Activated naive CD4-positive, alpha-beta T cell treated with anti-CD3 and anti-CD28 coated beads, Interleukin-2, amount 50 U/mL, for 24 hours (primary cell): ENCODE data around the gene IRF5.
"Not testable (repeated sequence)": the region's sequence is repeated elsewhere in the genome, so short reads cannot be mapped to it uniquely, and the experiment has no call there.

ENCODE experiments used
- H3K27ac Mint-ChIP-seq: one replicate; pipeline ENCODE4 v1.8.0; 2021; ENCODE audit warnings: mild to moderate bottlenecking, mixed read lengths
- H3K27me3 Mint-ChIP-seq: one replicate; pipeline ENCODE4 v1.8.0; 2021; ENCODE audit warnings: mixed read lengths
- H3K36me3 Mint-ChIP-seq: one replicate; pipeline ENCODE4 v1.8.0; 2021; ENCODE audit warnings: mixed read lengths
- H3K4me1 Mint-ChIP-seq: one replicate; pipeline ENCODE4 v1.8.0; 2021; ENCODE audit warnings: mixed read lengths
- H3K4me3 Mint-ChIP-seq: one replicate; pipeline ENCODE4 v1.8.0; 2021; ENCODE audit warnings: mild to moderate bottlenecking, mixed read lengths
- H3K9me3 Mint-ChIP-seq: one replicate; pipeline ENCODE4 v1.8.0; 2021; ENCODE audit warnings: mixed read lengths

IRF5 gene

GRCh38 chr7:128902761-128903585, 34.8 kb upstream of the IRF5 start:
- Mint-ChIP-seq H3K4me1 (no peaks in the 10 kb centered on the region), H3K4me3 (no peak overlapping the region), H3K27me3 (peaks cover 11% of the 10 kb centered on the region), H3K9me3 (no peaks in the 10 kb centered on the region), H3K36me3 (peaks cover 4% of the 10 kb centered on the region), H3K27ac (no peak overlapping the region)

GRCh38 chr7:128903621-128904361, 33.9 kb upstream of the IRF5 start:
- H3K4me3 Mint-ChIP-seq, result no peak overlapping the region
- no peaks in the 10 kb centered on the region for H3K36me3 Mint-ChIP-seq
- H3K27me3 Mint-ChIP-seq, result peaks cover 12% of the 10 kb centered on the region
- no peaks in the 10 kb centered on the region for H3K4me1 Mint-ChIP-seq
- H3K9me3 Mint-ChIP-seq, result no peaks in the 10 kb centered on the region
- no peak overlapping the region for H3K27ac Mint-ChIP-seq

GRCh38 chr7:128904381-128905197, 33.1 kb upstream of the IRF5 start:
- Mint-ChIP-seq H3K36me3 (no peaks in the 10 kb centered on the region), H3K9me3 (no peaks in the 10 kb centered on the region), H3K4me1 (no peaks in the 10 kb centered on the region), H3K27ac (no peak overlapping the region), H3K4me3 (no peak overlapping the region), H3K27me3 (peaks cover 18% of the 10 kb centered on the region)

GRCh38 chr7:128906001-128906765, 31.5 kb upstream of the IRF5 start:
- Mint-ChIP-seq H3K4me3 (no peak overlapping the region), H3K27me3 (peaks cover 25% of the 10 kb centered on the region), H3K36me3 (no peaks in the 10 kb centered on the region), H3K4me1 (no peaks in the 10 kb centered on the region), H3K9me3 (no peaks in the 10 kb centered on the region), H3K27ac (no peak overlapping the region)

GRCh38 chr7:128906766-128907559, 30.8 kb upstream of the IRF5 start:
- H3K36me3 Mint-ChIP-seq, result no peaks in the 10 kb centered on the region
- H3K4me1 Mint-ChIP-seq, result no peaks in the 10 kb centered on the region
- peaks cover 25% of the 10 kb centered on the region for H3K27me3 Mint-ChIP-seq
- H3K4me3 Mint-ChIP-seq, result no peak overlapping the region
- H3K27ac Mint-ChIP-seq, result no peak overlapping the region
- H3K9me3 Mint-ChIP-seq, result no peaks in the 10 kb centered on the region

GRCh38 chr7:128908750-128909624, 28.7 kb upstream of the IRF5 start:
- Mint-ChIP-seq H3K36me3 (no peaks in the 10 kb centered on the region), H3K27me3 (peaks cover 27% of the 10 kb centered on the region), H3K4me1 (no peaks in the 10 kb centered on the region), H3K9me3 (no peaks in the 10 kb centered on the region), H3K27ac (no peak overlapping the region), H3K4me3 (no peak overlapping the region)

GRCh38 chr7:128909625-128910568, 27.8 kb upstream of the IRF5 start:
- Mint-ChIP-seq H3K27me3 (peaks cover 34% of the 10 kb centered on the region), H3K36me3 (no peaks in the 10 kb centered on the region), H3K9me3 (no peaks in the 10 kb centered on the region), H3K4me3 (no peak overlapping the region), H3K27ac (no peak overlapping the region), H3K4me1 (peaks cover 5% of the 10 kb centered on the region)

GRCh38 chr7:128910569-128910945, 27.2 kb upstream of the IRF5 start, which contains the start of gene KCP:
TSS of gene KCP (minus strand) at chr7:128910709. CDS start at chr7:128910676, 33 bp downstream.
- H3K27ac Mint-ChIP-seq, result no peak within 1 kb of the TSS
- H3K4me1 Mint-ChIP-seq, result peaks cover 9% of the 10 kb centered on the region
- no peaks in the 10 kb centered on the region for H3K9me3 Mint-ChIP-seq
- H3K4me3 Mint-ChIP-seq, result no peak within 1 kb of the TSS
- H3K27me3 Mint-ChIP-seq, result peaks cover 37% of the 10 kb centered on the region
- H3K36me3 Mint-ChIP-seq, result no peaks in the 10 kb centered on the region

- Mint-ChIP-seq H3K9me3 (no peaks in the 10 kb centered on the region), H3K4me1 (peaks cover 10% of the 10 kb centered on the region), H3K36me3 (no peaks in the 10 kb centered on the region), H3K27me3 (peaks cover 36% of the 10 kb centered on the region), H3K4me3 (no peak overlapping the region), H3K27ac (no peak overlapping the region)
Measured at GRCh38 chr7:128911423-128912031, 26.2 kb upstream of the IRF5 start.

GRCh38 chr7:128912281-128912680, 25.4 kb upstream of the IRF5 start:
- Mint-ChIP-seq H3K27me3 (peaks cover 42% of the 10 kb centered on the region), H3K9me3 (no peaks in the 10 kb centered on the region), H3K36me3 (no peaks in the 10 kb centered on the region), H3K4me1 (peaks cover 10% of the 10 kb centered on the region), H3K27ac (no peak overlapping the region), H3K4me3 (no peak overlapping the region)

- H3K36me3 Mint-ChIP-seq, H3K4me1 Mint-ChIP-seq, H3K27ac Mint-ChIP-seq, H3K9me3 Mint-ChIP-seq, H3K4me3 Mint-ChIP-seq: not testable (repeated sequence)
- H3K27me3 Mint-ChIP-seq, result peaks cover 38% of the 10 kb centered on the region
Measured at GRCh38 chr7:128912709-128913495, 24.8 kb upstream of the IRF5 start.
